HepG2 (cell line): ENCODE results near the gene GABRB1. TPM values are rescaled to one million over a fixed set of nuclear protein-coding genes. Genes with fewer than 3 reads are reported as not detected.

Experiments used
- ATAC-seq: fragments of 200-7000 bp; cut with Tn5 transposase; 3 replicates; pipeline ENCODE4 v1.9.1; 2020; ENCODE audit warnings: mild to moderate bottlenecking, moderate library complexity
- BruUV-seq: library from RNA; stranded (reverse); fragments of 400-500 nt; replicated peaks from 2 replicates; lab custom pipeline; 2021; lab: Mats Ljungman, UMichigan
- CTCF ChIA-PET: fragments of 300-600 bp; formaldehyde crosslinking; extraction: SDS; loops from one replicate; lab custom pipeline; 2021; ENCODE audit warnings: low total read pairs, inconsistent platforms, low intra/inter-chr PET ratio; lab: Yijun Ruan, JAX
- POLR2A ChIA-PET: fragments of 350-600 bp; sonication (Branson Sonifier 250); formaldehyde crosslinking; loops from one replicate; lab custom pipeline; 2020; ENCODE audit warnings: antibody characterized with exemption, inconsistent platforms; lab: Yijun Ruan, JAX
- DNase-seq: peaks from one replicate; pipeline ENCODE4 v3.0.0-alpha.2; 2015; ENCODE audit warnings: low spot score
- FAIRE-seq: peaks from 3 replicates; lab custom pipeline; 2011; peaks lifted over from hg19 to GRCh38; lab: Jason Lieb, UNC
- H2AFZ ChIP-seq: one replicate; pipeline ENCODE4 v1.6.1; 2011; ENCODE audit warnings: low read length, inconsistent platforms
- H3K27ac ChIP-seq: fragments of 300-600 bp; 3 replicates; pipeline ENCODE4 v1.8.0; 2011; ENCODE audit warnings: mixed run types, mild to moderate bottlenecking, mixed read lengths, low read length, inconsistent platforms; ENCODE audit not compliant: insufficient read depth; ENCODE audit errors: extremely low read length
- H3K27me3 ChIP-seq, 2 experiments: fragments of 200-600 bp in 1 of 2; 2 replicates in 1 of 2; 3 replicates in 1 of 2; pipeline versions ENCODE4 v1.6.0 to v1.8.0; 2011; ENCODE audit warnings: low read length in 2 of 2, mild to moderate bottlenecking in 2 of 2, moderate library complexity in 2 of 2, inconsistent platforms in 1 of 2; ENCODE audit not compliant: insufficient read depth in 2 of 2, control insufficient read depth in 1 of 2
- H3K36me3 ChIP-seq, 2 experiments: fragments of 200-600 bp in 1 of 2; replicated peaks in 1 of 2; 2 replicates in 1 of 2; 3 replicates in 1 of 2; pipeline versions ENCODE4 v1.5.1 to v1.8.0; 2011; ENCODE audit warnings: low read length in 2 of 2, inconsistent platforms in 1 of 2; ENCODE audit not compliant: insufficient read depth in 2 of 2, control insufficient read depth in 1 of 2
- H3K4me1 ChIP-seq: 2 replicates; pipeline ENCODE4 v1.5.1; 2012; ENCODE audit warnings: low read length, inconsistent platforms; ENCODE audit not compliant: insufficient read depth
- H3K4me2 ChIP-seq: 2 replicates; pipeline ENCODE4 v1.6.0; 2011; ENCODE audit warnings: low read depth, low read length, inconsistent platforms
- H3K4me3 ChIP-seq, 3 experiments: fragments of 200-600 bp in 1 of 3; sonication (generic), shearing (Covaris generic) in 1 of 3; replicated peaks in 1 of 3; 2 replicates each; pipeline ENCODE4 v1.5.1; 2011 to 2016; ENCODE audit warnings: low read length in 3 of 3, inconsistent platforms in 2 of 3, low read depth in 2 of 3, mild to moderate bottlenecking in 2 of 3, control low read depth in 1 of 3, mixed read lengths in 1 of 3; ENCODE audit not compliant: insufficient read depth in 1 of 3
- H3K79me2 ChIP-seq: one replicate; pipeline ENCODE4 v1.6.1; 2011; ENCODE audit warnings: low read length, inconsistent platforms; ENCODE audit not compliant: insufficient read depth
- H3K9ac ChIP-seq: 2 replicates; pipeline ENCODE4 v1.6.0; 2011; ENCODE audit warnings: mild to moderate bottlenecking, low read depth, low read length, inconsistent platforms; ENCODE audit not compliant: insufficient read depth
- H3K9me3 ChIP-seq: 2 replicates; pipeline ENCODE4 v1.5.1; 2012; ENCODE audit warnings: mild to moderate bottlenecking, low read length
- H4K20me1 ChIP-seq: 2 replicates; pipeline ENCODE4 v1.6.0; 2011; ENCODE audit warnings: inconsistent platforms, mild to moderate bottlenecking, low read length, moderate library complexity; ENCODE audit not compliant: insufficient read depth
- ETV6 ChIP-seq: sonication (generic); formaldehyde crosslinking; conservative IDR thresholded peaks from 2 replicates; pipeline ENCODE4 v1.4.0; 2020; ENCODE audit warnings: missing genetic modification reagents
- HNRNPH1 ChIP-seq: fragments of 200-400 bp; formaldehyde crosslinking; optimal IDR thresholded peaks from 2 replicates; pipeline ENCODE3; 2017; ENCODE audit warnings: mild to moderate bottlenecking, low read depth, low read length
- KLF16 ChIP-seq, 2 experiments: sonication (generic) in 1 of 2; formaldehyde crosslinking in 1 of 2; IDR thresholded peaks; 2 replicates each; pipeline versions ENCODE4 v1.6.1 to v1.8.0; 2016 to 2023; ENCODE audit warnings: missing genetic modification reagents in 2 of 2, missing compliant biosample characterization in 1 of 2
- MAZ ChIP-seq, 2 experiments: sonication (generic) in 1 of 2; formaldehyde crosslinking in 1 of 2; IDR thresholded peaks; 2 replicates each; pipeline versions ENCODE4 v1.5.0 to v1.6.1; 2012 to 2020; ENCODE audit warnings: low read depth in 2 of 2, mild to moderate bottlenecking in 2 of 2, borderline replicate concordance in 1 of 2, improper control_type of control experiment in 1 of 2, low read length in 1 of 2, missing genetic modification reagents in 1 of 2, moderate library complexity in 1 of 2
- PHF20 ChIP-seq: sonication (generic); formaldehyde crosslinking; IDR thresholded peaks from 2 replicates; pipeline ENCODE4 v1.5.0; 2020; ENCODE audit warnings: mild to moderate bottlenecking, missing genetic modification reagents
- SP2 ChIP-seq: sonication (generic); formaldehyde crosslinking; IDR thresholded peaks from 2 replicates; pipeline ENCODE4 v1.5.1; 2020; ENCODE audit warnings: mild to moderate bottlenecking, missing genetic modification reagents
- SUZ12 ChIP-seq: fragments of 150-350 bp; IDR thresholded peaks from 2 replicates; pipeline ENCODE4 v1.6.1; 2014; ENCODE audit warnings: low read depth, low read length
- ZBTB1 ChIP-seq: sonication (generic); formaldehyde crosslinking; IDR thresholded peaks from 2 replicates; pipeline ENCODE4 v1.4.0; 2020; ENCODE audit warnings: missing genetic modification reagents, borderline replicate concordance
- ZNF180 ChIP-seq: sonication (generic); formaldehyde crosslinking; IDR thresholded peaks from 2 replicates; pipeline ENCODE4 v1.4.0; 2020; ENCODE audit warnings: low read depth, missing genetic modification reagents, borderline replicate concordance
- ZNF333 ChIP-seq: sonication (generic); formaldehyde crosslinking; IDR thresholded peaks from 2 replicates; pipeline ENCODE4 v1.4.0; 2020; ENCODE audit warnings: mild to moderate bottlenecking, missing genetic modification reagents, borderline replicate concordance
- ZNF460 ChIP-seq: sonication (generic); formaldehyde crosslinking; IDR thresholded peaks from 2 replicates; pipeline ENCODE4 v1.5.1; 2020; ENCODE audit warnings: missing genetic modification reagents, mild to moderate bottlenecking, borderline replicate concordance
- ZNF672 ChIP-seq: sonication (generic); formaldehyde crosslinking; IDR thresholded peaks from 2 replicates; pipeline ENCODE4 v1.8.1; 2022; ENCODE audit warnings: missing genetic modification reagents
- ZNF749 ChIP-seq: sonication (generic); formaldehyde crosslinking; IDR thresholded peaks from 2 replicates; pipeline ENCODE4 v1.8.0; 2022; ENCODE audit warnings: mild to moderate bottlenecking, missing genetic modification reagents, moderate library complexity, borderline replicate concordance
- ZSCAN25 ChIP-seq: sonication (generic); formaldehyde crosslinking; IDR thresholded peaks from 2 replicates; pipeline ENCODE4 v1.8.0; 2022; ENCODE audit warnings: mild to moderate bottlenecking, missing genetic modification reagents
- WGBS: methylation state at CpG from one replicate; pipeline ENCODE4 v1.1.6; 2017; ENCODE audit warnings: low lambda C conversion rate; 5-methylcytosine and 5-hydroxymethylcytosine counted together
- in situ Hi-C: cut with HindIII; loops from 2 replicates; pipeline ENCODE4 v1.10.0; 2017; ENCODE audit warnings: low pct_unique_long_range_greater_than_20kb; ENCODE audit not compliant: extremely low pct_ligation_motif_present
- intact Hi-C: fragments of 100-400 bp; cut with micrococcal nuclease; formaldehyde crosslinking; loops from one replicate; pipeline ENCODE4 v1.10.0; 2022; ENCODE audit not compliant: unreplicated experiment
- polyA plus RNA-seq, 8 experiments: library from polyadenylated mRNA; depleted of rRNA in 3 of 8; stranded (reverse) in 7 of 8; unstranded in 1 of 8; fragments of >200 nt; fragmentation: Illumina TruSeq in 4 of 8; extraction: Trizol in 4 of 8; gene quantifications; 2 replicates each; pipeline versions ENCODE4 v1.2.1 to v1.2.3, GENCODE V29; 2011 to 2016; ENCODE audit warnings: low read depth in 4 of 8, missing spikeins in 1 of 8, mixed read lengths in 1 of 8; ENCODE audit not compliant: insufficient read depth in 1 of 8
- total RNA-seq, 5 experiments: library from RNA; depleted of rRNA; stranded (reverse); fragments of >200 nt; fragmentation: Illumina TruSeq; extraction: Trizol; gene quantifications; 2 replicates each; pipeline ENCODE4 v1.2.3, GENCODE V29; 2016; ENCODE audit warnings: low read depth in 1 of 5
- TF ChIP-seq, protein P1 (sequence below): sonication (generic); formaldehyde crosslinking; IDR thresholded peaks from 2 replicates; pipeline ENCODE4 v1.5.0; 2020; ENCODE audit warnings: mild to moderate bottlenecking, missing genetic modification reagents, borderline replicate concordance

GABRB1 gene
- total and polyA plus RNA-seq, 2 of the 13 experiments (the other 11 are each of a cell fraction or from before 2014, with no cell fraction given) = not detected

GRCh38 chr4:47386561-47387235 lies 355.3 kb downstream of the GABRB1 start (continued):
- TF ChIP-seq ZNF672 (CRISPR knock-in tag) (no peak), ETV6 (CRISPR knock-in tag) (no peak), ZNF180 (CRISPR knock-in tag) (no peak), HNRNPH1 (no peak), ZNF749 (CRISPR knock-in tag) (no peak)

- intact Hi-C loops (no loop called here), in situ Hi-C loops (loop anchor here (25.0 kb wide), 1 partner anchor 528 kb away; no protein-coding TSS in a partner anchor)
- Histone ChIP-seq H3K27ac (no peak overlapping the region), H3K9me3 (no peaks in the 10 kb centered on the region), H3K36me3 (no peaks in the 10 kb centered on the region), H3K9ac (no peak overlapping the region), H3K27me3 (no peaks in the 10 kb centered on the region), H3K79me2 (no peaks in the 10 kb centered on the region), H4K20me1 (no peaks in the 10 kb centered on the region), H3K4me3 (no peak overlapping the region), H3K4me1 (no peaks in the 10 kb centered on the region), H2AFZ (no peak overlapping the region), H3K4me2 (no peak overlapping the region)
- no peak for TF ChIP-seq ZNF333 (CRISPR knock-in tag)
- no peak for TF ChIP-seq MAZ (IDR thresholded peaks at IDR 0.05; ENCODE audit: borderline replicate concordance, low read depth, low read length)
- TF ChIP-seq MAZ (CRISPR knock-in tag; IDR thresholded peaks at IDR 0.05; ENCODE audit: low read depth) = no peak
- no peak for TF ChIP-seq KLF16 (CRISPR knock-in tag; IDR thresholded peaks at IDR 0.05)
- no peak for TF ChIP-seq ZBTB1 (CRISPR knock-in tag)
- TF ChIP-seq SP2 (CRISPR knock-in tag) = no peak
- no peak for TF ChIP-seq PHF20 (CRISPR knock-in tag)
- TF ChIP-seq ZNF460 (CRISPR knock-in tag) = no peak
- no peak for TF ChIP-seq SUZ12
- TF ChIP-seq, protein P1, sequence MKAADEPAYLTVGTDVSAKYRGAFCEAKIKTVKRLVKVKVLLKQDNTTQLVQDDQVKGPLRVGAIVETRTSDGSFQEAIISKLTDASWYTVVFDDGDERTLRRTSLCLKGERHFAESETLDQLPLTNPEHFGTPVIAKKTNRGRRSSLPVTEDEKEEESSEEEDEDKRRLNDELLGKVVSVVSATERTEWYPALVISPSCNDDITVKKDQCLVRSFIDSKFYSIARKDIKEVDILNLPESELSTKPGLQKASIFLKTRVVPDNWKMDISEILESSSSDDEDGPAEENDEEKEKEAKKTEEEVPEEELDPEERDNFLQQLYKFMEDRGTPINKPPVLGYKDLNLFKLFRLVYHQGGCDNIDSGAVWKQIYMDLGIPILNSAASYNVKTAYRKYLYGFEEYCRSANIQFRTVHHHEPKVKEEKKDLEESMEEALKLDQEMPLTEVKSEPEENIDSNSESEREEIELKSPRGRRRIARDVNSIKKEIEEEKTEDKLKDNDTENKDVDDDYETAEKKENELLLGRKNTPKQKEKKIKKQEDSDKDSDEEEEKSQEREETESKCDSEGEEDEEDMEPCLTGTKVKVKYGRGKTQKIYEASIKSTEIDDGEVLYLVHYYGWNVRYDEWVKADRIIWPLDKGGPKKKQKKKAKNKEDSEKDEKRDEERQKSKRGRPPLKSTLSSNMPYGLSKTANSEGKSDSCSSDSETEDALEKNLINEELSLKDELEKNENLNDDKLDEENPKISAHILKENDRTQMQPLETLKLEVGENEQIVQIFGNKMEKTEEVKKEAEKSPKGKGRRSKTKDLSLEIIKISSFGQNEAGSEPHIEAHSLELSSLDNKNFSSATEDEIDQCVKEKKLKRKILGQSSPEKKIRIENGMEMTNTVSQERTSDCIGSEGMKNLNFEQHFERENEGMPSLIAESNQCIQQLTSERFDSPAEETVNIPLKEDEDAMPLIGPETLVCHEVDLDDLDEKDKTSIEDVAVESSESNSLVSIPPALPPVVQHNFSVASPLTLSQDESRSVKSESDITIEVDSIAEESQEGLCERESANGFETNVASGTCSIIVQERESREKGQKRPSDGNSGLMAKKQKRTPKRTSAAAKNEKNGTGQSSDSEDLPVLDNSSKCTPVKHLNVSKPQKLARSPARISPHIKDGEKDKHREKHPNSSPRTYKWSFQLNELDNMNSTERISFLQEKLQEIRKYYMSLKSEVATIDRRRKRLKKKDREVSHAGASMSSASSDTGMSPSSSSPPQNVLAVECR (CRISPR knock-in tag) = no peak
- no peak for TF ChIP-seq ZSCAN25 (CRISPR knock-in tag)
- ChIA-PET CTCF (no interaction called here), POLR2A (no interaction called here)
- DNase-seq (no peak), FAIRE-seq (no peak), ATAC-seq (no peak)
- no TSS peak for BruUV-seq
- WGBS = 29% methylated on average over 5 of the region's 5 CpGs
These were observed 359.2 kb downstream of the GABRB1 start for GRCh38 chr4:47390428-47391125.
